Subcutaneous abdominal adipose tissue (tissue), 5 donors: ENCODE results near the gene TTLL6.

Experiments used
- H3K27ac ChIP-seq: one replicate; pipeline ENCODE4 v1.7.0; 2013; ENCODE audit warnings: low read depth, mild to moderate bottlenecking, inconsistent platforms, low read length, moderate library complexity
- H3K27me3 ChIP-seq, 5 donors: one replicate each; pipeline ENCODE4 v1.7.0; 2013; ENCODE audit warnings: low read length in 5 of 5, inconsistent platforms in 1 of 5; ENCODE audit not compliant: control insufficient read depth in 5 of 5, insufficient read depth in 4 of 5
- H3K36me3 ChIP-seq, 5 donors: one replicate each; pipeline ENCODE4 v1.7.0; 2013; ENCODE audit warnings: low read length in 5 of 5; ENCODE audit not compliant: control insufficient read depth in 5 of 5, insufficient read depth in 5 of 5
- H3K4me1 ChIP-seq, 5 donors: one replicate each; pipeline ENCODE4 v1.7.0; 2013; ENCODE audit warnings: low read length in 5 of 5, mild to moderate bottlenecking in 3 of 5, moderate library complexity in 1 of 5; ENCODE audit not compliant: control insufficient read depth in 5 of 5, insufficient read depth in 5 of 5
- H3K4me3 ChIP-seq, 5 donors: one replicate each; pipeline ENCODE4 v1.7.0; 2013; ENCODE audit warnings: low read length in 5 of 5, low read depth in 1 of 5
- H3K9ac ChIP-seq, 5 donors: one replicate each; pipeline ENCODE4 v1.7.0; 2013; ENCODE audit warnings: low read length in 5 of 5, mild to moderate bottlenecking in 4 of 5, moderate library complexity in 3 of 5
- H3K9me3 ChIP-seq, 5 donors: one replicate each; pipeline ENCODE4 v1.7.0; 2013; ENCODE audit warnings: low read length in 5 of 5; ENCODE audit not compliant: control insufficient read depth in 5 of 5
- donor health status: healthy.
- donor health status: healthy.
- donor health status: healthy.
- donor health status: healthy.
- donor health status: healthy.

The TTLL6 gene

GRCh38 chr17:48795444-48796162, 21.4 kb downstream of the TTLL6 start:
- H3K4me1 ChIP-seq: peaks cover 1 to 12% (median 8%) of the 10 kb centered on the region in 5 donors
- H3K27me3 ChIP-seq: peaks cover 8 to 17% (median 11%) of the 10 kb centered on the region in 5 donors
- H3K9me3 ChIP-seq: no peaks in the 10 kb centered on the region
- no peak overlapping the region for H3K4me3 ChIP-seq
- H3K9ac ChIP-seq: peak overlapping the region in 1 of 5 donors; percentile 23
- no peak overlapping the region for H3K27ac ChIP-seq
- H3K36me3 ChIP-seq: no peaks in the 10 kb centered on the region

DNA sequence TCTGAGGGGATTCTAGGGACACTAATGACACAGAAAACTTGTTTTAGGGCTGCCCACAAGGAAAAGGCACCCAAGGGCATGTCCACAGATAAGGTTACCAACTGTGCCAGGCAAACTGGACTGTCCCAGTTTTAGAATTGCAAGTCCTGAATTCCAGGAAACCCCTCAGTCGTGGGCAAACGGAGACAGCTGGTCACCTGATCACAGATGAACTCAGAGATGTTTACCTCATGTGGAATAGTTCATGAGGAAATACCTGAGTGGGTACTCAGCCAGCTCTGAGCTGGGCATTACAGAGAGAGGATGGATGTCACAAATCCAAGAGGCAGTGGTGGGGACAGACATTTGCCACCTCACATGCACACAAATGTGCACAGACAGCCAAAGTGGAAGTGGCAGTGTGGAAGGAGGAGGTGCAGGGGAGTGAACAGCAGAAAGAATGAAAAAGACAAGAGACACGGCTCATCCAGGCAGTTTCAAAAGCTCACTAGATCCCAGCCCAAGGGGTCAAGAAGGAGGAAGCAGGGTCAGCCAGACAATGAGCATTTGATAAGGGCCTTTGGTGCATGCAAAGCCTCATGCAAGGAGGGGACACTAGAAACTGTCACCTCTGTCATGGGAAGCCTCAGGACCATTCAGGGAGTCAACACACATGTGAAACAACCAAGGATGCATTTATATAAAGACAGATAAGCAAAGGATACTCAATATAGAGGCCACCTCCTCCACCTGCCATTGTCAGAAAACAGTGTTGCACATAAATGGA, 24.8 kb downstream of the TTLL6 start:
- peaks cover 0 to 18% (median 9%) of the 10 kb centered on the region in 5 donors for H3K27me3 ChIP-seq

DNA sequence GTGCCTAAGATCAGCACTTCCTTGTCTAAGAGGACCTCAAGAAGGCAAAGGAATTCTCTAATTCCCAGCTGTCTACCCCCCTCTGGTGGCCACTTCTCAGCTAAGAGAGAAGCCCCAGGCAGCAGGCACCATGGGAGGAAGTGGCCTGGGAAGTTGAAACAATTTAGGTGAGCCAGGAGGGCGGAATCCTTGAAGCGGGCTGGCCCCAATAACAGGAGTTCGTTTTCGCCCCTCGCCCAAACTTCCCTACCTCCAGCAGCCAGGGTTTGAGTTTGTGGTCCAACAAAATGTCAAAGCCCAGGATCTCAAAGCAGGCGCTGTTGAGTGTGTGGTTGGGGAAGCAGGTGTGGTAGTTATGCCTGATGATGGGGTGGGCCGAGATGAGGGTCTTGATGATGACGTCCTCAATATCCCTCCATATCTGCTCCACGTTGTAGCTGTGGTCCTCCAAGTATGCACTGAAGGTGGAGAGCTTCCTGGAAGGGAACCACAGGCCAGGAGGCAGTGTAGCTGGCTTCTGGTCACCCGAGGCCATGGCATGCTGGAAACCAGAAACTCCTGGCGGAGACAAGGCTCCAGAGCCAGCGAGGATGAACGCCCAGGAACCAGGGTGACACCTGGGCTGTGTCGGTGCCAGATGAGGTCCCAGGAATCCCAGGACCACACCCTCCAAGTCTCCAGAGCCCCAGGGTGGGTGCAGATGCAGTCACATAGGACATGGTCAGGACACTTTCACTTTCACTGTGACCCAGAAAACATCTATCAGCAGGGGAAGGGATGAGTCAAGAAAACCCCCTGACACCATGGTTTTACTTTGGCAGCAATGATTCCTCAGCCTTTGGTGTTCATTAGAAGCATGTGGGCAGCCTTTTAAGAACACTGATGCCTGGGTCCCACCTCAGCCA, 25.6 kb downstream of the TTLL6 start:
- no peak overlapping the region for H3K27ac ChIP-seq
- peak overlapping the region in 1 of 5 donors; percentile 14 for H3K9ac ChIP-seq
- H3K4me3 ChIP-seq: no peak overlapping the region
- peaks cover 1 to 16% (median 8%) of the 10 kb centered on the region in 5 donors for H3K4me1 ChIP-seq
- H3K36me3 ChIP-seq: no peaks in the 10 kb centered on the region
- H3K27me3 ChIP-seq: peaks cover 1 to 20% (median 9%) of the 10 kb centered on the region in 5 donors
- no peaks in the 10 kb centered on the region for H3K9me3 ChIP-seq

More for the DNA sequence above, 24.8 kb downstream of the TTLL6 start:
- Histone ChIP-seq H3K4me3 (no peak overlapping the region), H3K9me3 (no peaks in the 10 kb centered on the region), H3K9ac (no peak overlapping the region), H3K4me1 (peaks cover 1 to 16% (median 8%) of the 10 kb centered on the region in 5 donors), H3K36me3 (no peaks in the 10 kb centered on the region), H3K27ac (no peak overlapping the region)

- Histone ChIP-seq H3K9ac (no peak overlapping the region), H3K27ac (no peak overlapping the region), H3K4me1 (peaks cover 1 to 16% (median 4%) of the 10 kb centered on the region in 5 donors), H3K36me3 (no peaks in the 10 kb centered on the region), H3K4me3 (no peak overlapping the region), H3K9me3 (no peaks in the 10 kb centered on the region), H3K27me3 (peaks cover 5 to 24% (median 15%) of the 10 kb centered on the region in 5 donors)
Observed at GRCh38 chr17:48790607-48791127, 26.4 kb downstream of the TTLL6 start.

DNA sequence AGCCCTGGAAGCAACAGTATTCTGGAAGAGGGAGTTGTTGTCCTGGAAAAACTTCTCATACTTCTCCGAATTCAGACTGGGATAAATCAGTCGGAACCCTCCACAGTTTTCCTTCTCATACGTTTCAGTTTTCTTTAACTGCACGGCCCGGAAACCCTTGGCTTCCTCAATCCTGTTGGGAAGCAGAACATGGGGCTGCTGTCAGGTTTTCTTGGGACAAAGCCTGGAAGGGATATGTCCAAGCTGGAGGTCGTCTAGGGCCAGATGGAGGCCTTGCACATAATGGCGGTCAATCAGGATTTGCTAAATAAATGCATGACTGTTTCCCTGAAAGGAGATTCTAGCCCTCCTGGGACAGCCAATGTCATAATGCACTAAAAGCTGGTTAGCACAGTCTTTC, 29.2 kb downstream of the TTLL6 start:
- Histone ChIP-seq H3K4me1 (peaks cover 0 to 16% (median 4%) of the 10 kb centered on the region in 5 donors), H3K27ac (no peak overlapping the region), H3K4me3 (no peak overlapping the region), H3K9ac (no peak overlapping the region), H3K36me3 (no peaks in the 10 kb centered on the region), H3K27me3 (peaks cover 5 to 24% (median 15%) of the 10 kb centered on the region in 5 donors), H3K9me3 (no peaks in the 10 kb centered on the region)

DNA sequence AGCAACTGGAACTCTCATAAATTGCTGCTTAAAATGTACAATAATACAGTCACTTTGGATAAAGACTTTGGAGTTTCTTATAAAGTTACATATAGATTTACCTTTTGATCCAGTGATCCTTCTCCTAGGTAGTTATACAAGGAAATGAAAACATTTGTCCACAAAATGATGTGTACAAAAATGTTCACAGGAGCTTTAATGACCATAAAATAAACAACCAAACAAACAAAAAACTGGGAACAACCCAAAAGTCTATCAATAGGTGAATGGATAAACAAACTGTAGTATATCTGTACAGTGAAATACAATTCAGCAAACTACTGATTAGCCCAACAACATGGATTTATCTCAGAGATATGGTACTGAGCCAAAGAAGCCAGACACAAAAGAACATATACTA, 37.6 kb downstream of the TTLL6 start:
- H3K36me3 ChIP-seq: no peaks in the 10 kb centered on the region
- no peak overlapping the region for H3K4me3 ChIP-seq
- peaks cover 0 to 2% (median 0%) of the 10 kb centered on the region in 5 donors for H3K27me3 ChIP-seq
- no peaks in the 10 kb centered on the region for H3K4me1 ChIP-seq
- H3K9me3 ChIP-seq: peaks cover 0 to 3% (median 0%) of the 10 kb centered on the region in 5 donors
- no peak overlapping the region for H3K27ac ChIP-seq
- H3K9ac ChIP-seq: no peak overlapping the region

DNA sequence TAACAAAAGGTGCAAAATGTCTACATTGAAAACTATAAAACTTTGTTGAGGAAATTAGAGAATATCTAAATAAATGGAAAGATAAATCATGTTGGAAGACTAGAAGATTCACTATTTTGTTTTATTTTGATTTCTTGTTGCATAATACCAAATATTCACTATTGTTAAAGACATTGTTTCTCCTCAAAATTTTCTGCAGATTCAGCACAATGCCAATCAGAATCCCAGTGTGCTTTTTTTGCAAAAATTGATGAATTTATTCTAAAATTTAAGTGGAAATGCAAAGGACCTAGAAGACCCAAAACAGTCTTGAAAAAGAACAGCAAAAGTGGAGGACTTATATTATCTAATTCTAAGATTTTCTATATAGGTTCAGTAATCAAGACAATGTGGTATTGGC, 40.4 kb downstream of the TTLL6 start:
- no peaks in the 10 kb centered on the region for H3K4me1 ChIP-seq
- H3K9ac ChIP-seq: no peak overlapping the region
- no peaks in the 10 kb centered on the region for H3K27me3 ChIP-seq
- H3K36me3 ChIP-seq: no peaks in the 10 kb centered on the region
- H3K9me3 ChIP-seq: peaks cover 0 to 3% (median 0%) of the 10 kb centered on the region in 5 donors
- no peak overlapping the region for H3K27ac ChIP-seq
- H3K4me3 ChIP-seq: no peak overlapping the region

DNA sequence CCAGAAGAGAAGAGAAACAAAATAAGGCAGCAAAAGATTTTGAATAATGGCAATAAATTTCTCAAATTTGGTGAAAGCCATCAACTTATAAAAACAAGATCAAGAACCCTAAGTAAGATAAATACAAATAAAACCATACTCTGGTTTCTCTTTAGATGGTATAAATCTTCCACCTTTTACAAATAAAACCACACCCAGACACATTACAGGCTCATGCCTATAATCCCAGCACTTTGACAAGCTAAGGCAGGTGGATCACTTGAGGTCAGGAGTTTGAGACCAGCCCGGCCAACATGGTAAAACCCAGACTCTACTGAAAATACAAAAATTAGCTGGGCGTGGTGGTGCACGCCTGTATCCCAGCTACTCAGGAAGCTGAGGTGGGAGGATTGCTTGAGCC, 43.8 kb downstream of the TTLL6 start:
- no peak overlapping the region for H3K27ac ChIP-seq
- no peaks in the 10 kb centered on the region for H3K36me3 ChIP-seq
- H3K4me3 ChIP-seq: no peak overlapping the region
- peaks cover 0 to 8% (median 0%) of the 10 kb centered on the region in 5 donors for H3K4me1 ChIP-seq
- H3K9ac ChIP-seq: no peak overlapping the region
- peaks cover 0 to 4% (median 3%) of the 10 kb centered on the region in 5 donors for H3K27me3 ChIP-seq
- H3K9me3 ChIP-seq: peaks cover 0 to 3% (median 0%) of the 10 kb centered on the region in 5 donors

DNA sequence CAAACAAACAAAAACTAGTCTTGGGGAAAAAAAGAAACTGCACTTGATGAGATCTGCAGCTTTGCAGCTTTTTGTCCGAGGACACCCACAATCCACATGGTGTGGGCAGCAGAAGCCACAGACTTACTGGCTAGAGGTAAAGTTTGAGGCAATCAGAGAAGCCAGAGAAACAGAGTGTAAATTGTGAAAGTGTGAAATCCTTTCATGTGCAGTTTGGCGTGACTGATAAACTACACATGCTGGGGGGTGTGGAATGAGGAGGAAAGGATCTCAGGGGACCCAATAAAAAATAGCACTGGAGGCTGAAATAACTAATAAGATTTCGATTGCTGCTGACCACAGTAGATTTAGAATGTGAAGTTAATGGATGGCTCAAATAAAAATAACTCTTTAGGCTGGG, 46.1 kb downstream of the TTLL6 start:
- H3K4me1 ChIP-seq: peaks cover 0 to 8% (median 0%) of the 10 kb centered on the region in 5 donors
- peaks cover 0 to 4% (median 3%) of the 10 kb centered on the region in 5 donors for H3K27me3 ChIP-seq
- H3K9me3 ChIP-seq: peaks cover 0 to under 1% (median 0%) of the 10 kb centered on the region in 5 donors
- no peak overlapping the region for H3K4me3 ChIP-seq
- H3K27ac ChIP-seq: no peak overlapping the region
- H3K9ac ChIP-seq: no peak overlapping the region
- H3K36me3 ChIP-seq: no peaks in the 10 kb centered on the region
